ENCODE data around the gene WDFY1. TPM values are rescaled to one million over a fixed set of nuclear protein-coding genes. Genes with fewer than 3 reads are reported as not detected.

WDFY1 gene
- total RNA-seq, 1 experiment from 2014 or later: 66.0 TPM

DNA sequence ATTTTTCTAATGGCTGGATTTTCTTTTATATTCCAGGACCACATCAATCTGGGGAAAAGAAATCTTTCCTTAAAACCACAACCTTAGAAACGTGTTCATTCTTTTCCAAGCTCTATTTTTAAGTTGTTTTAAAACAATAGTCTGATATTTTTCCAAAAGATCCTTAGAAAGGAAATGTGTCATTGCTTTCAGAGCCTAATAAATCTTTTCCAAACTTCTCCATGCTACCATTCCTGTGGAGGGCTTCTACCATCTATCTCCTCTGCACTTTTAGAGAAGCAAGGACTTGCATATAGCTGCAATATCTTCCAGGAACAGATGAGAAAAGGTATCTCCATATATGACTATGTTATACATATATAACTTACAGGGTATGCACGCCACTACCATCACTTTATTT is 21.2 kb downstream of the WDFY1 start:
- Mint-ChIP-seq H3K27ac (no peak overlapping the region), H3K9me3 (peaks cover 25% of the 10 kb centered on the region)

DNA sequence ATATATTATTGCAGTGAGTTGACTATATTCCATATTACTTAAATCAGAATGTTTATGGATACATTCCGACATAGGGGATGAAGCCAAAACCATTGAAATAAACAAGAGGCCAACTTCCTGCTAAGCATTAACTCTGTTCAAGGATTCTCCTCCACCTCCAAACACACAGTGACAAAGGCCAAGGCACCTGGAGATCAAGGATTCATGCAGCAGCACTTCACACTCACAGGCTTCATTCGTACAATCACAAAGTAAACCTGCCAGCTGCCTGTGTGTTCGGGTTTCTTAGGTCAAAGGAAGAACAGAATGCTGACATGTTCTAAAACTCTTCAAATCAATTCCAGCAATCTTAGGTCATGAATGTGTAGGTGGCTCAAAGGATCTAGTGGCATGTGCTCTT is 22.8 kb downstream of the WDFY1 start:
- Mint-ChIP-seq H3K4me1 (0 out of 2 replicates have a peak, but pooled peaks cover 2% of the 10 kb centered on the region), H3K27ac (no peak overlapping the region; the same call in 1 of the 2 replicates), H3K36me3 (peaks cover 35% of the 10 kb centered on the region), H3K27me3 (ENCODE audit: low read depth) (no peaks in the 10 kb centered on the region), H3K9me3 (peaks cover 16% of the 10 kb centered on the region), H3K4me3 (no peak overlapping the region)
- CTCF ChIA-PET: no interaction called here
- ATAC-seq: no peak
- POLR2A ChIA-PET: no interaction called here
- DNase-seq (ENCODE audit: low spot score): no peak
- TF ChIP-seq JUN (CRISPR knock-in tag; IDR thresholded peaks at IDR 0.05) (no peak), ZNF263 (CRISPR knock-in tag; IDR thresholded peaks at IDR 0.05; ENCODE audit: low read depth) (no peak), GRHL2 (CRISPR knock-in tag; IDR thresholded peaks at IDR 0.05; ENCODE audit: insufficient replicate concordance, severe bottlenecking) (no peak), OVOL2 (CRISPR knock-in tag; IDR thresholded peaks at IDR 0.05; ENCODE audit: borderline replicate concordance) (no peak), ELF4 (CRISPR knock-in tag; IDR thresholded peaks at IDR 0.05; ENCODE audit: low read depth) (no peak), NR3C1 (CRISPR knock-in tag; conservative IDR thresholded peaks at IDR 0.05; ENCODE audit: low read depth) (no peak)
- TF ChIP-seq, protein P1, sequence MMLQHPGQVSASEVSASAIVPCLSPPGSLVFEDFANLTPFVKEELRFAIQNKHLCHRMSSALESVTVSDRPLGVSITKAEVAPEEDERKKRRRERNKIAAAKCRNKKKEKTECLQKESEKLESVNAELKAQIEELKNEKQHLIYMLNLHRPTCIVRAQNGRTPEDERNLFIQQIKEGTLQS (CRISPR knock-in tag; conservative IDR thresholded peaks at IDR 0.05): no peak
- TF ChIP-seq, protein P2, sequence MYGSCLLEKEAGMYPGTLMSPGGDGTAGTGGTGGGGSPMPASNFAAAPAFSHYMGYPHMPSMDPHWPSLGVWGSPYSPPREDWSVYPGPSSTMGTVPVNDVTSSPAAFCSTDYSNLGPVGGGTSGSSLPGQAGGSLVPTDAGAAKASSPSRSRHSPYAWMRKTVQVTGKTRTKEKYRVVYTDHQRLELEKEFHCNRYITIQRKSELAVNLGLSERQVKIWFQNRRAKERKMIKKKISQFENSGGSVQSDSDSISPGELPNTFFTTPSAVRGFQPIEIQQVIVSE (CRISPR knock-in tag; IDR thresholded peaks at IDR 0.05; ENCODE audit: borderline replicate concordance): no peak
- TF ChIP-seq, protein P3, sequence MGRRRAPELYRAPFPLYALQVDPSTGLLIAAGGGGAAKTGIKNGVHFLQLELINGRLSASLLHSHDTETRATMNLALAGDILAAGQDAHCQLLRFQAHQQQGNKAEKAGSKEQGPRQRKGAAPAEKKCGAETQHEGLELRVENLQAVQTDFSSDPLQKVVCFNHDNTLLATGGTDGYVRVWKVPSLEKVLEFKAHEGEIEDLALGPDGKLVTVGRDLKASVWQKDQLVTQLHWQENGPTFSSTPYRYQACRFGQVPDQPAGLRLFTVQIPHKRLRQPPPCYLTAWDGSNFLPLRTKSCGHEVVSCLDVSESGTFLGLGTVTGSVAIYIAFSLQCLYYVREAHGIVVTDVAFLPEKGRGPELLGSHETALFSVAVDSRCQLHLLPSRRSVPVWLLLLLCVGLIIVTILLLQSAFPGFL (CRISPR knock-in tag; IDR thresholded peaks at IDR 0.05; ENCODE audit: borderline replicate concordance): no peak
- TF ChIP-seq, protein P4, sequence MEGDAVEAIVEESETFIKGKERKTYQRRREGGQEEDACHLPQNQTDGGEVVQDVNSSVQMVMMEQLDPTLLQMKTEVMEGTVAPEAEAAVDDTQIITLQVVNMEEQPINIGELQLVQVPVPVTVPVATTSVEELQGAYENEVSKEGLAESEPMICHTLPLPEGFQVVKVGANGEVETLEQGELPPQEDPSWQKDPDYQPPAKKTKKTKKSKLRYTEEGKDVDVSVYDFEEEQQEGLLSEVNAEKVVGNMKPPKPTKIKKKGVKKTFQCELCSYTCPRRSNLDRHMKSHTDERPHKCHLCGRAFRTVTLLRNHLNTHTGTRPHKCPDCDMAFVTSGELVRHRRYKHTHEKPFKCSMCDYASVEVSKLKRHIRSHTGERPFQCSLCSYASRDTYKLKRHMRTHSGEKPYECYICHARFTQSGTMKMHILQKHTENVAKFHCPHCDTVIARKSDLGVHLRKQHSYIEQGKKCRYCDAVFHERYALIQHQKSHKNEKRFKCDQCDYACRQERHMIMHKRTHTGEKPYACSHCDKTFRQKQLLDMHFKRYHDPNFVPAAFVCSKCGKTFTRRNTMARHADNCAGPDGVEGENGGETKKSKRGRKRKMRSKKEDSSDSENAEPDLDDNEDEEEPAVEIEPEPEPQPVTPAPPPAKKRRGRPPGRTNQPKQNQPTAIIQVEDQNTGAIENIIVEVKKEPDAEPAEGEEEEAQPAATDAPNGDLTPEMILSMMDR (IDR thresholded peaks at IDR 0.05): no peak
- TF ChIP-seq, protein P5, sequence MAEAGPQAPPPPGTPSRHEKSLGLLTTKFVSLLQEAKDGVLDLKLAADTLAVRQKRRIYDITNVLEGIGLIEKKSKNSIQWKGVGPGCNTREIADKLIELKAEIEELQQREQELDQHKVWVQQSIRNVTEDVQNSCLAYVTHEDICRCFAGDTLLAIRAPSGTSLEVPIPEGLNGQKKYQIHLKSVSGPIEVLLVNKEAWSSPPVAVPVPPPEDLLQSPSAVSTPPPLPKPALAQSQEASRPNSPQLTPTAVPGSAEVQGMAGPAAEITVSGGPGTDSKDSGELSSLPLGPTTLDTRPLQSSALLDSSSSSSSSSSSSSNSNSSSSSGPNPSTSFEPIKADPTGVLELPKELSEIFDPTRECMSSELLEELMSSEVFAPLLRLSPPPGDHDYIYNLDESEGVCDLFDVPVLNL (CRISPR knock-in tag; IDR thresholded peaks at IDR 0.05; ENCODE audit: borderline replicate concordance, low read depth): no peak
- TF ChIP-seq, protein P6, sequence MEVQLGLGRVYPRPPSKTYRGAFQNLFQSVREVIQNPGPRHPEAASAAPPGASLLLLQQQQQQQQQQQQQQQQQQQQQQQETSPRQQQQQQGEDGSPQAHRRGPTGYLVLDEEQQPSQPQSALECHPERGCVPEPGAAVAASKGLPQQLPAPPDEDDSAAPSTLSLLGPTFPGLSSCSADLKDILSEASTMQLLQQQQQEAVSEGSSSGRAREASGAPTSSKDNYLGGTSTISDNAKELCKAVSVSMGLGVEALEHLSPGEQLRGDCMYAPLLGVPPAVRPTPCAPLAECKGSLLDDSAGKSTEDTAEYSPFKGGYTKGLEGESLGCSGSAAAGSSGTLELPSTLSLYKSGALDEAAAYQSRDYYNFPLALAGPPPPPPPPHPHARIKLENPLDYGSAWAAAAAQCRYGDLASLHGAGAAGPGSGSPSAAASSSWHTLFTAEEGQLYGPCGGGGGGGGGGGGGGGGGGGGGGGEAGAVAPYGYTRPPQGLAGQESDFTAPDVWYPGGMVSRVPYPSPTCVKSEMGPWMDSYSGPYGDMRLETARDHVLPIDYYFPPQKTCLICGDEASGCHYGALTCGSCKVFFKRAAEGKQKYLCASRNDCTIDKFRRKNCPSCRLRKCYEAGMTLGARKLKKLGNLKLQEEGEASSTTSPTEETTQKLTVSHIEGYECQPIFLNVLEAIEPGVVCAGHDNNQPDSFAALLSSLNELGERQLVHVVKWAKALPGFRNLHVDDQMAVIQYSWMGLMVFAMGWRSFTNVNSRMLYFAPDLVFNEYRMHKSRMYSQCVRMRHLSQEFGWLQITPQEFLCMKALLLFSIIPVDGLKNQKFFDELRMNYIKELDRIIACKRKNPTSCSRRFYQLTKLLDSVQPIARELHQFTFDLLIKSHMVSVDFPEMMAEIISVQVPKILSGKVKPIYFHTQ (CRISPR knock-in tag; IDR thresholded peaks at IDR 0.05): no peak
- TF ChIP-seq, protein P7, sequence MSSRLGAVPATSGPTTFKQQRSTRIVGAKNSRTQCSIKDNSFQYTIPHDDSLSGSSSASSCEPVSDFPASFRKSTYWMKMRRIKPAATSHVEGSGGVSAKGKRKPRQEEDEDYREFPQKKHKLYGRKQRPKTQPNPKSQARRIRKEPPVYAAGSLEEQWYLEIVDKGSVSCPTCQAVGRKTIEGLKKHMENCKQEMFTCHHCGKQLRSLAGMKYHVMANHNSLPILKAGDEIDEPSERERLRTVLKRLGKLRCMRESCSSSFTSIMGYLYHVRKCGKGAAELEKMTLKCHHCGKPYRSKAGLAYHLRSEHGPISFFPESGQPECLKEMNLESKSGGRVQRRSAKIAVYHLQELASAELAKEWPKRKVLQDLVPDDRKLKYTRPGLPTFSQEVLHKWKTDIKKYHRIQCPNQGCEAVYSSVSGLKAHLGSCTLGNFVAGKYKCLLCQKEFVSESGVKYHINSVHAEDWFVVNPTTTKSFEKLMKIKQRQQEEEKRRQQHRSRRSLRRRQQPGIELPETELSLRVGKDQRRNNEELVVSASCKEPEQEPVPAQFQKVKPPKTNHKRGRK (CRISPR knock-in tag; IDR thresholded peaks at IDR 0.05; ENCODE audit: borderline replicate concordance): no peak

More for the DNA sequence above, 21.2 kb downstream of the WDFY1 start:
- ChIA-PET POLR2A (no interaction called here), CTCF (interaction anchor here (0.5 kb wide), 1 partner anchor 13 kb away, joined by 5 read pairs; no protein-coding TSS in a partner anchor)
- DNase-seq (ENCODE audit: low spot score) (no peak), ATAC-seq (no peak)
- Mint-ChIP-seq H3K36me3 (peaks cover 41% of the 10 kb centered on the region), H3K4me1 (0 out of 2 replicates have a peak, but pooled peaks cover 2% of the 10 kb centered on the region), H3K27me3 (ENCODE audit: low read depth) (no peaks in the 10 kb centered on the region), H3K4me3 (no peak overlapping the region)
- TF ChIP-seq SMAD3 (CRISPR knock-in tag; IDR thresholded peaks at IDR 0.05; ENCODE audit: borderline replicate concordance) (no peak), KAT7 (CRISPR knock-in tag; IDR thresholded peaks at IDR 0.05; ENCODE audit: borderline replicate concordance) (no peak), JAZF1 (CRISPR knock-in tag; IDR thresholded peaks at IDR 0.05) (no peak)
- TF ChIP-seq, protein P8, sequence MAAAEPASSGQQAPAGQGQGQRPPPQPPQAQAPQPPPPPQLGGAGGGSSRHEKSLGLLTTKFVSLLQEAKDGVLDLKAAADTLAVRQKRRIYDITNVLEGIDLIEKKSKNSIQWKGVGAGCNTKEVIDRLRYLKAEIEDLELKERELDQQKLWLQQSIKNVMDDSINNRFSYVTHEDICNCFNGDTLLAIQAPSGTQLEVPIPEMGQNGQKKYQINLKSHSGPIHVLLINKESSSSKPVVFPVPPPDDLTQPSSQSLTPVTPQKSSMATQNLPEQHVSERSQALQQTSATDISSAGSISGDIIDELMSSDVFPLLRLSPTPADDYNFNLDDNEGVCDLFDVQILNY (CRISPR knock-in tag; IDR thresholded peaks at IDR 0.05): no peak
- TF ChIP-seq, protein P9, sequence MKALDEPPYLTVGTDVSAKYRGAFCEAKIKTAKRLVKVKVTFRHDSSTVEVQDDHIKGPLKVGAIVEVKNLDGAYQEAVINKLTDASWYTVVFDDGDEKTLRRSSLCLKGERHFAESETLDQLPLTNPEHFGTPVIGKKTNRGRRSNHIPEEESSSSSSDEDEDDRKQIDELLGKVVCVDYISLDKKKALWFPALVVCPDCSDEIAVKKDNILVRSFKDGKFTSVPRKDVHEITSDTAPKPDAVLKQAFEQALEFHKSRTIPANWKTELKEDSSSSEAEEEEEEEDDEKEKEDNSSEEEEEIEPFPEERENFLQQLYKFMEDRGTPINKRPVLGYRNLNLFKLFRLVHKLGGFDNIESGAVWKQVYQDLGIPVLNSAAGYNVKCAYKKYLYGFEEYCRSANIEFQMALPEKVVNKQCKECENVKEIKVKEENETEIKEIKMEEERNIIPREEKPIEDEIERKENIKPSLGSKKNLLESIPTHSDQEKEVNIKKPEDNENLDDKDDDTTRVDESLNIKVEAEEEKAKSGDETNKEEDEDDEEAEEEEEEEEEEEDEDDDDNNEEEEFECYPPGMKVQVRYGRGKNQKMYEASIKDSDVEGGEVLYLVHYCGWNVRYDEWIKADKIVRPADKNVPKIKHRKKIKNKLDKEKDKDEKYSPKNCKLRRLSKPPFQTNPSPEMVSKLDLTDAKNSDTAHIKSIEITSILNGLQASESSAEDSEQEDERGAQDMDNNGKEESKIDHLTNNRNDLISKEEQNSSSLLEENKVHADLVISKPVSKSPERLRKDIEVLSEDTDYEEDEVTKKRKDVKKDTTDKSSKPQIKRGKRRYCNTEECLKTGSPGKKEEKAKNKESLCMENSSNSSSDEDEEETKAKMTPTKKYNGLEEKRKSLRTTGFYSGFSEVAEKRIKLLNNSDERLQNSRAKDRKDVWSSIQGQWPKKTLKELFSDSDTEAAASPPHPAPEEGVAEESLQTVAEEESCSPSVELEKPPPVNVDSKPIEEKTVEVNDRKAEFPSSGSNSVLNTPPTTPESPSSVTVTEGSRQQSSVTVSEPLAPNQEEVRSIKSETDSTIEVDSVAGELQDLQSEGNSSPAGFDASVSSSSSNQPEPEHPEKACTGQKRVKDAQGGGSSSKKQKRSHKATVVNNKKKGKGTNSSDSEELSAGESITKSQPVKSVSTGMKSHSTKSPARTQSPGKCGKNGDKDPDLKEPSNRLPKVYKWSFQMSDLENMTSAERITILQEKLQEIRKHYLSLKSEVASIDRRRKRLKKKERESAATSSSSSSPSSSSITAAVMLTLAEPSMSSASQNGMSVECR (CRISPR knock-in tag; IDR thresholded peaks at IDR 0.05; ENCODE audit: borderline replicate concordance): no peak
